Fibroblast of pulmonary artery (primary cell): ENCODE measurements around the gene DEUP1.

Source experiments
- DNase-seq: peaks from one replicate; pipeline ENCODE4 v3.0.0-alpha.2; 2010; ENCODE audit warnings: low read depth
- H3K4me3 ChIP-seq: replicated peaks from 2 replicates; pipeline ENCODE4 v1.5.1; 2011; ENCODE audit warnings: low read depth, mild to moderate bottlenecking, control low read depth, low read length, moderate library complexity
- TF ChIP-seq, protein P1 (sequence below): IDR thresholded peaks from 2 replicates; pipeline ENCODE4 v1.5.1; 2011; ENCODE audit warnings: mild to moderate bottlenecking, control low read depth, low read length, inconsistent platforms; ENCODE audit errors: missing control alignments

Gene DEUP1, protein sequence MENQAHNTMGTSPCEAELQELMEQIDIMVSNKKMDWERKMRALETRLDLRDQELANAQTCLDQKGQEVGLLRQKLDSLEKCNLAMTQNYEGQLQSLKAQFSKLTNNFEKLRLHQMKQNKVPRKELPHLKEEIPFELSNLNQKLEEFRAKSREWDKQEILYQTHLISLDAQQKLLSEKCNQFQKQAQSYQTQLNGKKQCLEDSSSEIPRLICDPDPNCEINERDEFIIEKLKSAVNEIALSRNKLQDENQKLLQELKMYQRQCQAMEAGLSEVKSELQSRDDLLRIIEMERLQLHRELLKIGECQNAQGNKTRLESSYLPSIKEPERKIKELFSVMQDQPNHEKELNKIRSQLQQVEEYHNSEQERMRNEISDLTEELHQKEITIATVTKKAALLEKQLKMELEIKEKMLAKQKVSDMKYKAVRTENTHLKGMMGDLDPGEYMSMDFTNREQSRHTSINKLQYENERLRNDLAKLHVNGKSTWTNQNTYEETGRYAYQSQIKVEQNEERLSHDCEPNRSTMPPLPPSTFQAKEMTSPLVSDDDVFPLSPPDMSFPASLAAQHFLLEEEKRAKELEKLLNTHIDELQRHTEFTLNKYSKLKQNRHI

GRCh38 chr11:93330446-93330984 lies at the start of gene DEUP1:
TSS of gene DEUP1 (plus strand) at chr11:93330742. CDS start at chr11:93332260, 1,518 bp downstream.
- no peak for DNase-seq
- TF ChIP-seq, protein P1, sequence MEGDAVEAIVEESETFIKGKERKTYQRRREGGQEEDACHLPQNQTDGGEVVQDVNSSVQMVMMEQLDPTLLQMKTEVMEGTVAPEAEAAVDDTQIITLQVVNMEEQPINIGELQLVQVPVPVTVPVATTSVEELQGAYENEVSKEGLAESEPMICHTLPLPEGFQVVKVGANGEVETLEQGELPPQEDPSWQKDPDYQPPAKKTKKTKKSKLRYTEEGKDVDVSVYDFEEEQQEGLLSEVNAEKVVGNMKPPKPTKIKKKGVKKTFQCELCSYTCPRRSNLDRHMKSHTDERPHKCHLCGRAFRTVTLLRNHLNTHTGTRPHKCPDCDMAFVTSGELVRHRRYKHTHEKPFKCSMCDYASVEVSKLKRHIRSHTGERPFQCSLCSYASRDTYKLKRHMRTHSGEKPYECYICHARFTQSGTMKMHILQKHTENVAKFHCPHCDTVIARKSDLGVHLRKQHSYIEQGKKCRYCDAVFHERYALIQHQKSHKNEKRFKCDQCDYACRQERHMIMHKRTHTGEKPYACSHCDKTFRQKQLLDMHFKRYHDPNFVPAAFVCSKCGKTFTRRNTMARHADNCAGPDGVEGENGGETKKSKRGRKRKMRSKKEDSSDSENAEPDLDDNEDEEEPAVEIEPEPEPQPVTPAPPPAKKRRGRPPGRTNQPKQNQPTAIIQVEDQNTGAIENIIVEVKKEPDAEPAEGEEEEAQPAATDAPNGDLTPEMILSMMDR: no peak
- H3K4me3 ChIP-seq: no peak within 1 kb of the TSS

GRCh38 chr11:93285430-93285829 lies 45.1 kb upstream of the DEUP1 start:
- H3K4me3 ChIP-seq: no peak overlapping the region
- DNase-seq: no peak
- TF ChIP-seq, protein P1: no peak

GRCh38 chr11:93287434-93287833 lies 43.1 kb upstream of the DEUP1 start:
- no peak overlapping the region for H3K4me3 ChIP-seq
- TF ChIP-seq, protein P1: no peak
- no peak for DNase-seq

- no peak for DNase-seq
- TF ChIP-seq, protein P1: no peak
- H3K4me3 ChIP-seq: no peak overlapping the region
These were observed 42.5 kb upstream of the DEUP1 start for GRCh38 chr11:93288079-93288478.

GRCh38 chr11:93288767-93289166 lies 41.8 kb upstream of the DEUP1 start:
- DNase-seq: no peak
- TF ChIP-seq, protein P1: no peak
- H3K4me3 ChIP-seq: no peak overlapping the region

GRCh38 chr11:93289782-93290463 lies 40.6 kb upstream of the DEUP1 start:
- H3K4me3 ChIP-seq: no peak overlapping the region
- TF ChIP-seq, protein P1: no peak
- DNase-seq: no peak
